GM12801 (cell line): Measurements from ENCODE around the gene PSMC3.

ENCODE experiments used
- CTCF ChIP-seq: IDR thresholded peaks from one replicate; pipeline ENCODE4 v1.5.1; 2011; ENCODE audit warnings: control low read depth; ENCODE audit not compliant: insufficient read length; ENCODE audit errors: extremely low read depth

The PSMC3 gene

GRCh38 chr11:47410370-47411264 is 15.6 kb downstream of the PSMC3 start:
- TF ChIP-seq CTCF, result no peak

GRCh38 chr11:47409440-47410369 is 16.5 kb downstream of the PSMC3 start:
- TF ChIP-seq CTCF, result no peak

- no peak for TF ChIP-seq CTCF
These were observed 17.4 kb downstream of the PSMC3 start for GRCh38 chr11:47408598-47409439.

GRCh38 chr11:47407746-47408590 is 18.3 kb downstream of the PSMC3 start, which contains the start of gene SLC39A13:
SLC39A13 (plus strand) TSS chr11:47408590; CDS start chr11:47410095, 1,505 bp downstream.
- no peak for TF ChIP-seq CTCF

- no peak for TF ChIP-seq CTCF
These were observed 19.1 kb downstream of the PSMC3 start for GRCh38 chr11:47406896-47407745.

GRCh38 chr11:47403571-47403970 is 22.7 kb downstream of the PSMC3 start:
- no peak for TF ChIP-seq CTCF
